ENCODE results near the gene RFTN1. TPM values are rescaled to one million over a fixed set of nuclear protein-coding genes. Genes with fewer than 3 reads are reported as not detected.

RFTN1 gene
- total and polyA plus RNA-seq, 9 donors: 25.2 to 63.1 (median 46.4) TPM

DNA sequence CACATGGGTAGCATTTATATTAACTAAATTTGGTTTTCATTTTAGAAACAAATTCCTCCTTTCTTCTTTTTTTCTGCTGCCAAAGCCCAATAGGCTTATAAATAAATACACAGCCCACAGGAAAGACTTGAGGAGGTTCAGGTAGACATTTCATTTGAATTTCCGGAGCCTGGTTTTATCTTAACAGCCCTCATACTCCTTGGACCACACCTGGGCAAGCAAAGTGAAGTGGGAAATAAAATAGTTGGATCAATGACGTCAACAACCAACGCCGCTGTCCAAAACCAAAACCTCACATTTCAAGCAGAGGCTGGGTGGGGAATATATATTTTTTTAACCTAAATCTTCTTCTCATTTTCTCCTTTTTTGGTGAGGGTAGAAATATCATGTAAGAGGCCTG, 53.2 kb downstream of the RFTN1 start:
- Histone ChIP-seq H3K9me3 (no peaks in the 10 kb centered on the region), H3K36me3 (no peaks in the 10 kb centered on the region), H3K27me3 (no peaks in the 10 kb centered on the region), H3K27ac (no peak overlapping the region), H3K4me3 (no peak overlapping the region), H3K4me1 (ENCODE audit: insufficient read depth) (peaks cover 7% of the 10 kb centered on the region)
- DNase-seq: no peak
- TF ChIP-seq, protein P1, sequence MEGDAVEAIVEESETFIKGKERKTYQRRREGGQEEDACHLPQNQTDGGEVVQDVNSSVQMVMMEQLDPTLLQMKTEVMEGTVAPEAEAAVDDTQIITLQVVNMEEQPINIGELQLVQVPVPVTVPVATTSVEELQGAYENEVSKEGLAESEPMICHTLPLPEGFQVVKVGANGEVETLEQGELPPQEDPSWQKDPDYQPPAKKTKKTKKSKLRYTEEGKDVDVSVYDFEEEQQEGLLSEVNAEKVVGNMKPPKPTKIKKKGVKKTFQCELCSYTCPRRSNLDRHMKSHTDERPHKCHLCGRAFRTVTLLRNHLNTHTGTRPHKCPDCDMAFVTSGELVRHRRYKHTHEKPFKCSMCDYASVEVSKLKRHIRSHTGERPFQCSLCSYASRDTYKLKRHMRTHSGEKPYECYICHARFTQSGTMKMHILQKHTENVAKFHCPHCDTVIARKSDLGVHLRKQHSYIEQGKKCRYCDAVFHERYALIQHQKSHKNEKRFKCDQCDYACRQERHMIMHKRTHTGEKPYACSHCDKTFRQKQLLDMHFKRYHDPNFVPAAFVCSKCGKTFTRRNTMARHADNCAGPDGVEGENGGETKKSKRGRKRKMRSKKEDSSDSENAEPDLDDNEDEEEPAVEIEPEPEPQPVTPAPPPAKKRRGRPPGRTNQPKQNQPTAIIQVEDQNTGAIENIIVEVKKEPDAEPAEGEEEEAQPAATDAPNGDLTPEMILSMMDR (IDR thresholded peaks at IDR 0.05): no peak
- intact Hi-C loops (cut with DNase I): no loop called here
- 91 to 94% (median 91%) methylated on average over 4 of the region's 4 CpGs for WGBS, 3 donors

GRCh38 chr3:16456784-16457415, 56.6 kb downstream of the RFTN1 start:
- Histone ChIP-seq H3K27ac (no peak overlapping the region), H3K27me3 (no peaks in the 10 kb centered on the region), H3K9me3 (no peaks in the 10 kb centered on the region), H3K4me1 (ENCODE audit: insufficient read depth) (peaks cover 7% of the 10 kb centered on the region), H3K4me3 (no peak overlapping the region), H3K36me3 (no peaks in the 10 kb centered on the region)
- peak in 1 of 5 donors; percentile 56 for DNase-seq
- no peak for TF ChIP-seq EP300 (IDR thresholded peaks at IDR 0.05)
- TF ChIP-seq, protein P1 (IDR thresholded peaks at IDR 0.05): no peak
- TF ChIP-seq POLR2A (IDR thresholded peaks at IDR 0.05): no peak
- intact Hi-C loops (cut with DNase I): loop anchor here in 1 of 4 donors (10.0 kb wide), 1 partner anchor 58 kb away; the partner anchor contains the start of gene RFTN1
- 50 to 59% (median 53%) methylated on average over 3 of the region's 3 CpGs for WGBS, 3 donors

- no peak overlapping the region for H3K27ac ChIP-seq
- H3K36me3 ChIP-seq: no peaks in the 10 kb centered on the region
- H3K27me3 ChIP-seq: no peaks in the 10 kb centered on the region
- no peak overlapping the region for H3K4me3 ChIP-seq
- no peak for DNase-seq
- no peak for TF ChIP-seq EP300 (IDR thresholded peaks at IDR 0.05)
- TF ChIP-seq, protein P1 (IDR thresholded peaks at IDR 0.05): no peak
- no peak for TF ChIP-seq POLR2A (IDR thresholded peaks at IDR 0.05)
- H3K9me3 ChIP-seq: no peaks in the 10 kb centered on the region
- H3K4me1 ChIP-seq (ENCODE audit: insufficient read depth): peaks cover 6% of the 10 kb centered on the region
- 77 to 84% (median 79%) methylated on average over 8 of the region's 8 CpGs for WGBS, 3 donors
- intact Hi-C loops (cut with DNase I): loop anchor here in 1 of 4 donors (10.0 kb wide), 1 partner anchor 59 kb away; the partner anchor contains the start of gene RFTN1
Measured at GRCh38 chr3:16455966-16456365, 57.5 kb downstream of the RFTN1 start.

DNA sequence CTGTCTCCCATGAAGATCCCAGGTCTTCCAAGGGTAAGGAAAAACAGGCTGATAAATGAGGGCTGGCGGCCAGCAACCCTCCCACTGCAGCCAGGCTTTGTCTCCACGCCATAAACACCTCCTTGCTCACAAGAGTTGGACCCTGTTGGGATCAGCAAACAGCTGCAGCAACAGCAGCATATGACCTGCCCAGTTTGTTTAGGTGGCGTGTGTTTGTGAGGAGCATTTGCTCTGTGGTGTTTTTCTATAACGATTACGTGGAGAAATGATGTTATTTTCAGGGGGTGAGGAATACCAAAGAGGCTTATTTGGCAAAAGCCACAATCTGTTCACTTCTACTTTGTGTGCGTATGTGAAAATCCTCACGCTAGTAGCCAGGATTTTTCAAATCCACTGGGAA, 58.5 kb downstream of the RFTN1 start:
- H3K9me3 ChIP-seq: no peaks in the 10 kb centered on the region
- peaks cover 6% of the 10 kb centered on the region for H3K4me1 ChIP-seq (ENCODE audit: insufficient read depth)
- TF ChIP-seq, protein P1 (IDR thresholded peaks at IDR 0.05): peak in 1 of 3 donors; percentile 3
- TF ChIP-seq EP300 (IDR thresholded peaks at IDR 0.05): no peak
- TF ChIP-seq POLR2A (IDR thresholded peaks at IDR 0.05): no peak
- H3K36me3 ChIP-seq: no peaks in the 10 kb centered on the region
- H3K27ac ChIP-seq: peak overlapping the region in 1 of 2 donors; percentile 71
- intact Hi-C loops (cut with DNase I): loop anchor here in 1 of 4 donors (10.0 kb wide), 1 partner anchor 60 kb away; the partner anchor contains the start of gene RFTN1
- H3K27me3 ChIP-seq: no peaks in the 10 kb centered on the region
- 13 to 34% (median 22%) methylated on average over 7 of the region's 7 CpGs for WGBS, 3 donors
- no peak overlapping the region for H3K4me3 ChIP-seq
- DNase-seq: peak; percentile 44 to 78 (median 68)

Measured in ovary (tissue), 9 donors.